Endothelial cell of umbilical vein (primary cell): Measurements from ENCODE around the gene TP53AIP1. TPM values are rescaled to one million over a fixed set of nuclear protein-coding genes. Genes with fewer than 3 reads are reported as not detected.

Experiments
- BruUV-seq: library from RNA; stranded (reverse); fragments of 400-500 nt; replicated peaks from 2 replicates; lab custom pipeline; 2021; lab: Mats Ljungman, UMichigan
- CTCF ChIA-PET: fragments of 300-600, 350-600 bp; sonication (Branson Sonifier 250); formaldehyde crosslinking; loops from one replicate; lab custom pipeline; 2021; ENCODE audit warnings: antibody characterized with exemption, inconsistent platforms; lab: Charles Lee
- POLR2A ChIA-PET: fragments of 300-600, 350-600 bp; sonication (Branson Sonifier 250); formaldehyde crosslinking; loops from one replicate; lab custom pipeline; 2021; ENCODE audit warnings: antibody characterized with exemption, inconsistent platforms; lab: Charles Lee
- DNase-seq: peaks from one replicate; pipeline ENCODE4 v3.0.0-alpha.2; 2011; ENCODE audit warnings: low read depth, low spot score
- FAIRE-seq: peaks from 2 replicates; lab custom pipeline; 2011; peaks lifted over from hg19 to GRCh38; lab: Jason Lieb, UNC
- H2AFZ ChIP-seq: 2 replicates; pipeline ENCODE4 v1.6.0; 2012; ENCODE audit warnings: low read depth, low read length, control low read depth, inconsistent platforms
- H3K27ac ChIP-seq: 2 replicates; pipeline ENCODE4 v1.5.1; 2011; ENCODE audit warnings: low read depth, mild to moderate bottlenecking, control low read depth, low read length, moderate library complexity; ENCODE audit not compliant: insufficient read depth
- H3K27me3 ChIP-seq, 2 experiments: 2 replicates each; pipeline versions ENCODE4 v1.6.0 to v1.6.1; 2011; ENCODE audit warnings: low read length in 2 of 2, mixed read lengths in 1 of 2; ENCODE audit not compliant: control insufficient read depth in 2 of 2, insufficient read depth in 2 of 2
- H3K36me3 ChIP-seq, 2 experiments: 2 replicates in 1 of 2; 3 replicates in 1 of 2; pipeline ENCODE4 v1.5.1; 2011; ENCODE audit warnings: low read length in 2 of 2, mild to moderate bottlenecking in 1 of 2, moderate library complexity in 1 of 2; ENCODE audit not compliant: control insufficient read depth in 2 of 2, insufficient read depth in 2 of 2; ENCODE audit errors: extremely low read depth in 1 of 2
- H3K4me1 ChIP-seq: 3 replicates; pipeline ENCODE4 v1.5.1; 2011; ENCODE audit warnings: mild to moderate bottlenecking, low read length; ENCODE audit not compliant: control insufficient read depth, insufficient read depth; ENCODE audit errors: extremely low read depth
- H3K4me2 ChIP-seq: 2 replicates; pipeline ENCODE4 v1.6.1; 2011; ENCODE audit warnings: low read length, control low read depth, mixed read lengths; ENCODE audit not compliant: insufficient read depth
- H3K4me3 ChIP-seq, 3 experiments: fragments of 200-600 bp in 1 of 3; sonication (generic), shearing (Covaris generic) in 1 of 3; replicated peaks in 1 of 3; 2 replicates each; pipeline ENCODE4 v1.5.1; 2011 to 2016; ENCODE audit warnings: control low read depth in 3 of 3, low read length in 3 of 3, mild to moderate bottlenecking in 2 of 3, inconsistent platforms in 1 of 3, low read depth in 1 of 3, moderate library complexity in 1 of 3; ENCODE audit not compliant: insufficient read depth in 1 of 3
- H3K79me2 ChIP-seq: 2 replicates; pipeline ENCODE4 v1.6.0; 2012; ENCODE audit warnings: low read length, inconsistent platforms; ENCODE audit not compliant: control insufficient read depth, insufficient read depth
- H3K9ac ChIP-seq: replicated peaks from 2 replicates; pipeline ENCODE3; 2011; ENCODE audit warnings: low read length, control low read depth; ENCODE audit not compliant: insufficient read depth; ENCODE audit errors: extremely low read depth
- H3K9me1 ChIP-seq: replicated peaks from 3 replicates; pipeline ENCODE4 v1.6.0; 2011; ENCODE audit warnings: mild to moderate bottlenecking, low read length; ENCODE audit not compliant: control insufficient read depth, insufficient read depth; ENCODE audit errors: extremely low read depth
- H3K9me3 ChIP-seq: replicated peaks from 2 replicates; pipeline ENCODE4 v1.5.1; 2012; ENCODE audit warnings: low read length, inconsistent platforms; ENCODE audit not compliant: control insufficient read depth, insufficient read depth
- H4K20me1 ChIP-seq: replicated peaks from 2 replicates; pipeline ENCODE3; 2011; ENCODE audit warnings: mild to moderate bottlenecking, low read length; ENCODE audit not compliant: control insufficient read depth, insufficient read depth; ENCODE audit errors: extremely low read depth
- EZH2 ChIP-seq: IDR thresholded peaks from 2 replicates; pipeline ENCODE4 v1.6.1; 2012; ENCODE audit warnings: borderline replicate concordance, low read depth, mild to moderate bottlenecking, moderate library complexity, low read length, inconsistent platforms; ENCODE audit not compliant: severe bottlenecking
- FOS ChIP-seq: IDR thresholded peaks from 2 replicates; pipeline ENCODE4 v1.6.1; 2011; ENCODE audit warnings: mild to moderate bottlenecking, low read length, moderate library complexity, borderline replicate concordance; ENCODE audit not compliant: insufficient read depth
- GATA2 ChIP-seq: IDR thresholded peaks from 2 replicates; pipeline ENCODE4 v1.7.0; 2011; ENCODE audit warnings: low read depth, mild to moderate bottlenecking, moderate library complexity, mixed read lengths, low read length; ENCODE audit not compliant: insufficient read length, insufficient read depth
- JUN ChIP-seq: IDR thresholded peaks from 2 replicates; pipeline ENCODE4 v1.6.1; 2011; ENCODE audit warnings: borderline replicate concordance, low read depth; ENCODE audit not compliant: insufficient read length, insufficient read depth
- MYC ChIP-seq: IDR thresholded peaks from one replicate; pipeline ENCODE4 v1.6.1; 2011; ENCODE audit warnings: mild to moderate bottlenecking, low read depth, low read length
- POLR2A ChIP-seq: IDR thresholded peaks from 2 replicates; pipeline ENCODE4 v1.6.1; 2012; ENCODE audit warnings: low read depth, mild to moderate bottlenecking, control low read depth, low read length
- POLR2AphosphoS5 ChIP-seq: IDR thresholded peaks from 2 replicates; pipeline ENCODE4 v1.6.1; 2012; ENCODE audit warnings: low read depth, mild to moderate bottlenecking, control low read depth, low read length, moderate library complexity; ENCODE audit not compliant: insufficient read depth
- dilution Hi-C: fragments of 300-500 bp; cut with MboI; formaldehyde crosslinking; loops from one replicate; pipeline ENCODE4 v1.15.0; 2019; ENCODE audit warnings: low sequenced_read_pairs; ENCODE audit not compliant: extremely low pct_ligation_motif_present
- intact Hi-C: fragments of 100-400 bp; cut with micrococcal nuclease; formaldehyde crosslinking; loops from one replicate; pipeline ENCODE4 v1.10.0; 2022
- polyA plus RNA-seq, 4 experiments: library from polyadenylated mRNA; depleted of rRNA in 3 of 4; stranded (reverse) in 3 of 4; unstranded in 1 of 4; fragments of >200 nt; gene quantifications; 2 replicates each; pipeline versions ENCODE4 v1.2.1 to v1.2.3, GENCODE V29; 2011 to 2012; ENCODE audit warnings: missing spikeins in 1 of 4
- total RNA-seq: library from RNA; stranded (reverse); gene quantifications from 2 replicates; pipeline ENCODE4 v1.2.3, GENCODE V29; 2021
- TF ChIP-seq, protein P1 (sequence below): IDR thresholded peaks from 2 replicates; pipeline ENCODE4 v1.6.1; 2011; ENCODE audit not compliant: insufficient read depth, insufficient read length
- TF ChIP-seq, protein P2 (sequence below), 2 donors: IDR thresholded peaks; 1 replicate in 1 of 2; 2 replicates in 1 of 2; pipeline ENCODE4 v1.5.1; 2011; ENCODE audit warnings: low read length in 2 of 2, mild to moderate bottlenecking in 2 of 2, moderate library complexity in 2 of 2, control low read depth in 1 of 2, inconsistent platforms in 1 of 2, low read depth in 1 of 2; ENCODE audit not compliant: insufficient read depth in 1 of 2; ENCODE audit errors: extremely low read depth in 1 of 2

Gene TP53AIP1
- total and polyA plus RNA-seq, 2 donors (not counting 3 experiments of a cell fraction or from before 2014, with no cell fraction given): not detected

DNA sequence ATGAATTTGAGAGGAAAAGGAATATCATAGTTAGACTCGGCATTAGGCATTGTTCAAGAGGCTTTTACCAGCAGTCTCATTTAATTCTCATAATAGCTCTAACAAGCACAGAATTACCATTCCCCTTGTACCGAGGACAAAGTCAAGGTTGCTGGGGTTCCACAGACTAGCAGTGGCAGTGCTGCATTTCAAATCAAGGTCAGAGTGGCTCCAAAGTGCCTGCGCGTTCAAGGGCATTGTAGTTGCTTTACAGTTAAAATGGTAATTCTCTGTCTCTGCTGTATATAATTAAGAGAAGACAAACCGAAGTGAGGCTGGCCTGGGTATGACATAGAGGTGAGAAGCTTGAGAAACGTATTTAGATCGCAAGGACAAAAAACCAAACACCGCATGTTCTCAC is 40.4 kb upstream of the TP53AIP1 start:
- FAIRE-seq (no peak), DNase-seq (no peak)
- POLR2A ChIA-PET: no interaction called here
- H3K36me3 ChIP-seq: no peaks in the 10 kb centered on the region
- no peaks in the 10 kb centered on the region for H3K27me3 ChIP-seq
- no peak overlapping the region for H3K27ac ChIP-seq
- no peaks in the 10 kb centered on the region for H3K9me1 ChIP-seq
- H2AFZ ChIP-seq: no peak overlapping the region
- no peak overlapping the region for H3K4me2 ChIP-seq
- no peak overlapping the region for H3K4me3 ChIP-seq
- intact Hi-C loops (no loop called here), dilution Hi-C loops (no loop called here)
- no peaks in the 10 kb centered on the region for H3K9me3 ChIP-seq
- TF ChIP-seq MYC: no peak
- CTCF ChIA-PET: no interaction called here
- H4K20me1 ChIP-seq: no peaks in the 10 kb centered on the region
- BruUV-seq: no TSS peak
- H3K4me1 ChIP-seq: no peaks in the 10 kb centered on the region
- no peaks in the 10 kb centered on the region for H3K79me2 ChIP-seq
- no peak overlapping the region for H3K9ac ChIP-seq

DNA sequence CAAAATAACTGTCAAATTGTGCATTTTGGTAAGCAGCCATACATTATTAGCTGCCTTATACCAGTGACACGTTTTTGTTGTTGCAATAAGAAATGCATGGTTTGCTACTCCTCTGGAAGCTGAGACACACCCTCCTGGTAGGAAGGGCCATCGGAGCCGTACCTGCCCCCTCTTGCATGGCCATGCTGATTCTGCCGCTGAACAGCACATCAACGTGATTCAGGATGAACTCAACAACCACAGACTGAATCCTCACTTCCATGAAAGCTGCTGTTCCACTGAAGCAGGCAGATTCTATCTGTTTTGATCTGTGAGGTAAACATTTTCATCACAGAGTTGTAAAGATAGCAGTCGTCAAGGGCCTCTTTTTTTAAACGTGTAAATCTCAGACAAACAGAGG is 38.6 kb upstream of the TP53AIP1 start:
- no TSS peak for BruUV-seq
- no peaks in the 10 kb centered on the region for H4K20me1 ChIP-seq
- no peaks in the 10 kb centered on the region for H3K4me1 ChIP-seq
- H3K9me3 ChIP-seq: no peaks in the 10 kb centered on the region
- dilution Hi-C loops: no loop called here
- FAIRE-seq (no peak), DNase-seq (no peak)
- no peaks in the 10 kb centered on the region for H3K79me2 ChIP-seq
- no peak overlapping the region for H3K4me2 ChIP-seq
- no peaks in the 10 kb centered on the region for H3K36me3 ChIP-seq
- H3K27ac ChIP-seq: no peak overlapping the region
- no peak overlapping the region for H3K4me3 ChIP-seq
- ChIA-PET POLR2A (no interaction called here), CTCF (interaction anchor here (1.1 kb wide), 1 partner anchor 13 kb away, joined by 4 read pairs; no protein-coding TSS in a partner anchor)
- no peak for TF ChIP-seq POLR2AphosphoS5
- no peak for TF ChIP-seq GATA2
- TF ChIP-seq, protein P1, sequence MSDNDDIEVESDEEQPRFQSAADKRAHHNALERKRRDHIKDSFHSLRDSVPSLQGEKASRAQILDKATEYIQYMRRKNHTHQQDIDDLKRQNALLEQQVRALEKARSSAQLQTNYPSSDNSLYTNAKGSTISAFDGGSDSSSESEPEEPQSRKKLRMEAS: no peak
- TF ChIP-seq, protein P2, sequence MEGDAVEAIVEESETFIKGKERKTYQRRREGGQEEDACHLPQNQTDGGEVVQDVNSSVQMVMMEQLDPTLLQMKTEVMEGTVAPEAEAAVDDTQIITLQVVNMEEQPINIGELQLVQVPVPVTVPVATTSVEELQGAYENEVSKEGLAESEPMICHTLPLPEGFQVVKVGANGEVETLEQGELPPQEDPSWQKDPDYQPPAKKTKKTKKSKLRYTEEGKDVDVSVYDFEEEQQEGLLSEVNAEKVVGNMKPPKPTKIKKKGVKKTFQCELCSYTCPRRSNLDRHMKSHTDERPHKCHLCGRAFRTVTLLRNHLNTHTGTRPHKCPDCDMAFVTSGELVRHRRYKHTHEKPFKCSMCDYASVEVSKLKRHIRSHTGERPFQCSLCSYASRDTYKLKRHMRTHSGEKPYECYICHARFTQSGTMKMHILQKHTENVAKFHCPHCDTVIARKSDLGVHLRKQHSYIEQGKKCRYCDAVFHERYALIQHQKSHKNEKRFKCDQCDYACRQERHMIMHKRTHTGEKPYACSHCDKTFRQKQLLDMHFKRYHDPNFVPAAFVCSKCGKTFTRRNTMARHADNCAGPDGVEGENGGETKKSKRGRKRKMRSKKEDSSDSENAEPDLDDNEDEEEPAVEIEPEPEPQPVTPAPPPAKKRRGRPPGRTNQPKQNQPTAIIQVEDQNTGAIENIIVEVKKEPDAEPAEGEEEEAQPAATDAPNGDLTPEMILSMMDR (IDR thresholded peaks at IDR 0.05; ENCODE audit: extremely low read depth in 1 of 2, insufficient read depth in 1 of 2, low read depth in 1 of 2, low read length in 2 of 2): no peak
- TF ChIP-seq FOS: no peak
- no peak for TF ChIP-seq JUN
- TF ChIP-seq EZH2: no peak
- no peak for TF ChIP-seq MYC
- no peak for TF ChIP-seq POLR2A
- H2AFZ ChIP-seq: no peak overlapping the region
- H3K27me3 ChIP-seq: no peaks in the 10 kb centered on the region
- H3K9ac ChIP-seq: no peak overlapping the region
- no peaks in the 10 kb centered on the region for H3K9me1 ChIP-seq
- intact Hi-C loops: no loop called here
